Natural killer cell (primary cell): Measurements from ENCODE around the gene JARID2. TPM values are rescaled to one million over a fixed set of nuclear protein-coding genes. Genes with fewer than 3 reads are reported as not detected.

Experiments
- ATAC-seq, 3 donors: fragments of 150-1000 bp in 2 of 3; fragments of 200-7000 bp in 1 of 3; cut with Tn5 transposase; 1 replicate in 1 of 3; 2 replicates in 2 of 3; pipeline ENCODE4 v1.10.0; 2021; ENCODE audit warnings: mild to moderate bottlenecking in 2 of 3, moderate library complexity in 2 of 3
- DNase-seq, 2 donors: peaks; one replicate each; pipeline versions ENCODE4 v3.0.0 to v3.0.0-alpha.2; 2013 to 2021; ENCODE audit warnings: mixed read lengths in 1 of 2
- H3K27ac ChIP-seq: one replicate; pipeline ENCODE4 v1.5.1; 2013; ENCODE audit warnings: mild to moderate bottlenecking, low read length
- H3K27me3 ChIP-seq: one replicate; pipeline ENCODE4 v1.6.1; 2013; ENCODE audit warnings: low read length; ENCODE audit not compliant: control insufficient read depth, insufficient read depth
- H3K36me3 ChIP-seq: one replicate; pipeline ENCODE4 v1.6.1; 2013; ENCODE audit warnings: low read length; ENCODE audit not compliant: control insufficient read depth, insufficient read depth
- H3K4me1 ChIP-seq: one replicate; pipeline ENCODE4 v1.6.1; 2013; ENCODE audit warnings: low read length; ENCODE audit not compliant: control insufficient read depth, insufficient read depth
- H3K4me3 ChIP-seq: one replicate; pipeline ENCODE4 v1.5.1; 2013; ENCODE audit warnings: low read length
- H3K9me3 ChIP-seq: one replicate; pipeline ENCODE4 v1.6.1; 2013; ENCODE audit warnings: low read length; ENCODE audit not compliant: control insufficient read depth, insufficient read depth
- H3K27ac Mint-ChIP-seq, 2 donors: one replicate each; pipeline ENCODE4 v1.8.0; 2022; ENCODE audit warnings: mild to moderate bottlenecking in 2 of 2, mixed read lengths in 2 of 2, moderate library complexity in 1 of 2
- H3K27me3 Mint-ChIP-seq, 2 donors: one replicate each; pipeline ENCODE4 v1.8.0; 2022; ENCODE audit warnings: low read depth in 2 of 2, mixed read lengths in 2 of 2
- H3K36me3 Mint-ChIP-seq: one replicate; pipeline ENCODE4 v1.8.0; 2022; ENCODE audit warnings: mixed read lengths
- H3K4me1 Mint-ChIP-seq, 2 donors: one replicate each; pipeline ENCODE4 v1.8.0; 2022; ENCODE audit warnings: mixed read lengths in 2 of 2
- H3K4me3 Mint-ChIP-seq: one replicate; pipeline ENCODE4 v1.8.0; 2022; ENCODE audit warnings: mild to moderate bottlenecking, moderate library complexity, mixed read lengths
- H3K9me3 Mint-ChIP-seq, 2 donors: one replicate each; pipeline ENCODE4 v1.8.0; 2022; ENCODE audit warnings: mixed read lengths in 2 of 2
- WGBS: methylation state at CpG from one replicate; pipeline ENCODE4 v1.1.7; 2013; ENCODE audit warnings: missing lambda C conversion rate; ENCODE audit not compliant: insufficient coverage; 5-methylcytosine and 5-hydroxymethylcytosine counted together
- intact Hi-C: fragments of 100-400 bp; cut with micrococcal nuclease; formaldehyde crosslinking; loops from one replicate; pipeline ENCODE4 v1.14.2; 2022
- total RNA-seq, 4 donors: library from RNA; stranded (reverse); fragments of 120-200 nt in 1 of 4; gene quantifications; one replicate each; pipeline versions ENCODE4 v1.2.3 to v1.2.4, GENCODE V29; 2013 to 2022
- TF ChIP-seq, protein P1 (sequence below): fragments of 200-600 bp; IDR thresholded peaks from one replicate; pipeline ENCODE4 v1.8.0; 2022; ENCODE audit warnings: antibody characterized with exemption

JARID2 gene
- total RNA-seq, 3 donors from 2014 or later (not counting 1 experiment from before 2014, with no cell fraction given): 49.9 to 60.9 (median 60.5) TPM

DNA sequence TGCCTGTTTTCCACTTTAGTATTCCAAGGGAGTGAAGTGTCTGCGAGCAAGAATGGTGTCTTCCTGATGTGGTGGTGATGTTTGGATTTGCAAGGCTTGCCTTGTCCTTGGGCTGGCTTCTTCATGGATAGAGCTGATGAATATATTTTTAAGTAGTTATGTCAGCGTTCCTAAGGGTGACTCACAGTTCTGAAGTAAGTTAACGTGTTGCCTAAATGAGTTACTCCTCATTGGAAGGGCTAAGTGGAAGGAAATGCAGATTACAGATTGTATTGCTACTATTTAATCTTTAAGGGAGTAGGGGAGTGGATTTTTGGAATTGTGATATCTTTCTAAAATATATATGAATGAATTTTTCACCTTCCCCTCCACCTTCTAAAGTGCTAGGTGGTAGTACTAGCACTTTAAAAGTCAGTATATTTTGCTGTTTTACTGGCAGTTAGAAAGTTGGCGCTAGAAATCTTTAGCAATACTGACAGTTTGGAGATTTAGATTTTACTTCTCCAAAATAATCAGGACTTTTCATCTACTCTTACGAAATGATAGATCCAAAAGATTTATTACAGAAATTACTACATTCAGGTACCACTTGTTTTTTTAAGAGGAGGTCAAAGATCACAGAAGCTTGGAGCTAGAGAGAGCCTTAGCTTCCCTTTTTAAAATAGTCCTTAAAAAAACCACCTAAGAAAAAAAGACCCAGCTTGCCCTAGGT lies 197.4 kb downstream of the JARID2 start:
- no peak for ATAC-seq
- peaks cover 38% of the 10 kb centered on the region for H3K4me1 ChIP-seq
- TF ChIP-seq, protein P1, sequence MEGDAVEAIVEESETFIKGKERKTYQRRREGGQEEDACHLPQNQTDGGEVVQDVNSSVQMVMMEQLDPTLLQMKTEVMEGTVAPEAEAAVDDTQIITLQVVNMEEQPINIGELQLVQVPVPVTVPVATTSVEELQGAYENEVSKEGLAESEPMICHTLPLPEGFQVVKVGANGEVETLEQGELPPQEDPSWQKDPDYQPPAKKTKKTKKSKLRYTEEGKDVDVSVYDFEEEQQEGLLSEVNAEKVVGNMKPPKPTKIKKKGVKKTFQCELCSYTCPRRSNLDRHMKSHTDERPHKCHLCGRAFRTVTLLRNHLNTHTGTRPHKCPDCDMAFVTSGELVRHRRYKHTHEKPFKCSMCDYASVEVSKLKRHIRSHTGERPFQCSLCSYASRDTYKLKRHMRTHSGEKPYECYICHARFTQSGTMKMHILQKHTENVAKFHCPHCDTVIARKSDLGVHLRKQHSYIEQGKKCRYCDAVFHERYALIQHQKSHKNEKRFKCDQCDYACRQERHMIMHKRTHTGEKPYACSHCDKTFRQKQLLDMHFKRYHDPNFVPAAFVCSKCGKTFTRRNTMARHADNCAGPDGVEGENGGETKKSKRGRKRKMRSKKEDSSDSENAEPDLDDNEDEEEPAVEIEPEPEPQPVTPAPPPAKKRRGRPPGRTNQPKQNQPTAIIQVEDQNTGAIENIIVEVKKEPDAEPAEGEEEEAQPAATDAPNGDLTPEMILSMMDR: no peak
- Mint-ChIP-seq H3K27me3 (no peaks in the 10 kb centered on the region), H3K4me1 (peaks cover 85% of the 10 kb centered on the region in 2 donors), H3K27ac (peak overlapping the region in 1 of 2 donors; percentile 43), H3K36me3 (no peaks in the 10 kb centered on the region), H3K4me3 (no peak overlapping the region), H3K9me3 (no peaks in the 10 kb centered on the region)
- WGBS: 87% methylated on average over 4 of the region's 5 CpGs
- H3K27me3 ChIP-seq: no peaks in the 10 kb centered on the region
- no peak overlapping the region for H3K4me3 ChIP-seq
- H3K9me3 ChIP-seq: no peaks in the 10 kb centered on the region
- intact Hi-C loops: loop anchor here (10.0 kb wide), 1 partner anchor 1228 kb away; no protein-coding TSS in a partner anchor
- H3K27ac ChIP-seq: no peak overlapping the region
- DNase-seq: no peak
- H3K36me3 ChIP-seq: no peaks in the 10 kb centered on the region

DNA sequence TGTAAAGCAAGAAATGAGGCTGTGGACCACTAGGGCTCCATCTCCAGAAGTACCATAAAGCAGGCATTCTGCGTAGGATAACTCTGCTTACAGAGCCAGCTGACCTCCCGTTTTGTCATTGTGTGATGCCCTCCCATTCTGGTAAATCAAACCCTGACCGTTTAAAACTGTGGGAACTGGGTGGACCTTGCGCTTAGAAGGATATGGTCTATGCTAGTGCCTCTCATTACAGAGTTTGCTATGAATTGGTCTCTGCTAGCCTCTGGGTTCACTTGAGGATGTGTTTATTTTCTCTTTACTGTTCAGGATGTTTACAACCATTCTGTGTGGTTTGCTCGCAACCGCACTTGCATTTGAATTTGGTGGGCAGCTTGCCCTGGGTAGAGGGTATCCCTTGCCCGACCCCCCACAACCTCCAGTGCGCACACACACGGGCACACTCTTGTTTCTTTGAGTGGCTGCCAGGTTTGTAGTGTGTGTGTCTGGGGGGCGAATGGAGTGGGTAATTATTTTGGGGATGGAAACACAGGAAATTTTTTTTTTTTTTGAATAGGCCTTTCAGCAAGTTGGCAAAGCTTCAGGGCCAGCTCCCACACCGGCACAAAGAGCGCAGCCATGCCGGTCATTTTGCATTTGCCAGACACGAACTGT lies 198.3 kb downstream of the JARID2 start:
- DNase-seq: no peak
- Mint-ChIP-seq H3K36me3 (no peaks in the 10 kb centered on the region), H3K27ac (peak overlapping the region in 1 of 2 donors; percentile 43), H3K4me1 (peaks cover 81 to 82% of the 10 kb centered on the region in 2 donors), H3K4me3 (no peak overlapping the region), H3K9me3 (no peaks in the 10 kb centered on the region), H3K27me3 (no peaks in the 10 kb centered on the region)
- no peak overlapping the region for H3K4me3 ChIP-seq
- no peaks in the 10 kb centered on the region for H3K9me3 ChIP-seq
- 53% methylated on average over 13 of the region's 14 CpGs for WGBS
- TF ChIP-seq, protein P1: no peak
- H3K4me1 ChIP-seq: peaks cover 33% of the 10 kb centered on the region
- no peaks in the 10 kb centered on the region for H3K27me3 ChIP-seq
- ATAC-seq: peak in 1 of 3 donors; percentile 27
- H3K27ac ChIP-seq: no peak overlapping the region
- no peaks in the 10 kb centered on the region for H3K36me3 ChIP-seq
- intact Hi-C loops: loop anchor here (10.0 kb wide), 1 partner anchor 1229 kb away; no protein-coding TSS in a partner anchor

DNA sequence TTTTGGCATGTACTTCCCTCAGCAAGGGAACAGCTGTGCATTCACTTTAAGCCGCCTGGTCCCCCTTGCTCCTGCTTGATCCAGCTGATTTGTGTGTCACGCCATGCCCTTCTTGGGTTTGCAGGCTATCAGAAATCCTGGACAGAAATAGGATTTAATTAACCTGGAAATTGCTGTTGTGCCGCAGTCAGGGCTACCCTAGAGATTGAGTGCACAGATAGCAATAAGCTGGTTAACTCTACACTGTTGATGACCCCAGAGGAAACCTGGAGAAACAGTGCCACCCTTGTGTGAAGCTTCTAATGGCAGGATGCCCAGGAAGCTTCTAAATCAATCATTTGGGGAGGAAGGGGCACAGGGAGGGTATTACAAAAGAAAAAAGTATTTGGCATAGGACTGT lies 199.0 kb downstream of the JARID2 start:
- H3K27ac Mint-ChIP-seq: peak overlapping the region in 1 of 2 donors; percentile 31
- H3K4me3 ChIP-seq: no peak overlapping the region
- H3K9me3 Mint-ChIP-seq: no peaks in the 10 kb centered on the region
- H3K4me3 Mint-ChIP-seq: no peak overlapping the region
- H3K4me1 ChIP-seq: peaks cover 26% of the 10 kb centered on the region
- H3K36me3 ChIP-seq: no peaks in the 10 kb centered on the region
- H3K27ac ChIP-seq: no peak overlapping the region
- no peaks in the 10 kb centered on the region for H3K36me3 Mint-ChIP-seq
- H3K27me3 ChIP-seq: no peaks in the 10 kb centered on the region
- 68% methylated on average over 3 of the region's 3 CpGs for WGBS
- no peaks in the 10 kb centered on the region for H3K27me3 Mint-ChIP-seq
- no peaks in the 10 kb centered on the region for H3K9me3 ChIP-seq
- intact Hi-C loops: loop anchor here (10.0 kb wide), 1 partner anchor 1230 kb away; no protein-coding TSS in a partner anchor
- DNase-seq (peak in 1 of 2 donors; percentile 41), ATAC-seq (peak in 2 of 3 donors; percentile 64 to 66)
- TF ChIP-seq, protein P1: peak; percentile 33
- peaks cover 81 to 82% of the 10 kb centered on the region in 2 donors for H3K4me1 Mint-ChIP-seq
